Measurements from ENCODE around the gene IQGAP3.

DNA sequence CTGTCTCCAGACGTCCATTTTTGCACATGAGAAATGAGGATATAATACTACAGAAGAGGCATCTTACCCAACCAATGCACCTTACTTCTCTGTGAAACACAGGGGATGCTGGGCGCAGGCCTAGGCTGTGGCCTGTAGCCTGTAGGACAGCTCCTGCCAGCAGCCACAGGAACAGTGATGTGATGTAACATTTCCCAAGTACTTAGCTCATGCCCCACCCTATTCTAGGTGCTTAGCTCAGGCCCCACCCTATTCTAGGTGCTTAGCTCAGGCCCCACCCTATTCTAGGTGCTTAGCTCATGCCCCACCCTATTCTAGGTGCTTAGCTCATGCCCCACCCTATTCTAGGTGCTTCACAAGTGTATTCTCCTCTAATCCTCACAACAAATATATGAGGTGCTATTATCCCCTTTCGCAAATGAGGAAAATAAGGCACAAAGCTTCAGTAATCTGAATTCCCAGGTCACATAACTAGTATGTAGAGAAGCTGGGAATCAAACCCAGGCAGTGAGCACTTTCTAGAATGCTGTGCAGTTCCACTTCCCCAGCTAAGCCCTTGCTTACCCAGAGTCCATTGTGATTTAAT, 14.6 kb upstream of the IQGAP3 start:
- TF ChIP-seq, protein P1, sequence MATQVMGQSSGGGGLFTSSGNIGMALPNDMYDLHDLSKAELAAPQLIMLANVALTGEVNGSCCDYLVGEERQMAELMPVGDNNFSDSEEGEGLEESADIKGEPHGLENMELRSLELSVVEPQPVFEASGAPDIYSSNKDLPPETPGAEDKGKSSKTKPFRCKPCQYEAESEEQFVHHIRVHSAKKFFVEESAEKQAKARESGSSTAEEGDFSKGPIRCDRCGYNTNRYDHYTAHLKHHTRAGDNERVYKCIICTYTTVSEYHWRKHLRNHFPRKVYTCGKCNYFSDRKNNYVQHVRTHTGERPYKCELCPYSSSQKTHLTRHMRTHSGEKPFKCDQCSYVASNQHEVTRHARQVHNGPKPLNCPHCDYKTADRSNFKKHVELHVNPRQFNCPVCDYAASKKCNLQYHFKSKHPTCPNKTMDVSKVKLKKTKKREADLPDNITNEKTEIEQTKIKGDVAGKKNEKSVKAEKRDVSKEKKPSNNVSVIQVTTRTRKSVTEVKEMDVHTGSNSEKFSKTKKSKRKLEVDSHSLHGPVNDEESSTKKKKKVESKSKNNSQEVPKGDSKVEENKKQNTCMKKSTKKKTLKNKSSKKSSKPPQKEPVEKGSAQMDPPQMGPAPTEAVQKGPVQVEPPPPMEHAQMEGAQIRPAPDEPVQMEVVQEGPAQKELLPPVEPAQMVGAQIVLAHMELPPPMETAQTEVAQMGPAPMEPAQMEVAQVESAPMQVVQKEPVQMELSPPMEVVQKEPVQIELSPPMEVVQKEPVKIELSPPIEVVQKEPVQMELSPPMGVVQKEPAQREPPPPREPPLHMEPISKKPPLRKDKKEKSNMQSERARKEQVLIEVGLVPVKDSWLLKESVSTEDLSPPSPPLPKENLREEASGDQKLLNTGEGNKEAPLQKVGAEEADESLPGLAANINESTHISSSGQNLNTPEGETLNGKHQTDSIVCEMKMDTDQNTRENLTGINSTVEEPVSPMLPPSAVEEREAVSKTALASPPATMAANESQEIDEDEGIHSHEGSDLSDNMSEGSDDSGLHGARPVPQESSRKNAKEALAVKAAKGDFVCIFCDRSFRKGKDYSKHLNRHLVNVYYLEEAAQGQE (IDR thresholded peaks at IDR 0.05; ENCODE audit: borderline replicate concordance): no peak
- TF ChIP-seq EP300 (conservative IDR thresholded peaks at IDR 0.05; ENCODE audit: poor library complexity, severe bottlenecking): no peak
- TF ChIP-seq CTCF (IDR thresholded peaks at IDR 0.05; ENCODE audit: poor library complexity, severe bottlenecking): no peak
- TF ChIP-seq TAF1 (IDR thresholded peaks at IDR 0.05; ENCODE audit: low read depth): no peak
- no peak for TF ChIP-seq RAD21 (conservative IDR thresholded peaks at IDR 0.05)
- no peak for TF ChIP-seq POLR2AphosphoS5 (IDR thresholded peaks at IDR 0.05)
- no peak for TF ChIP-seq MXI1 (conservative IDR thresholded peaks at IDR 0.05; ENCODE audit: poor library complexity, severe bottlenecking)
- TF ChIP-seq SMC3 (conservative IDR thresholded peaks at IDR 0.05; ENCODE audit: poor library complexity): no peak
- no peak for TF ChIP-seq EZH2 (IDR thresholded peaks at IDR 0.05; ENCODE audit: borderline replicate concordance, insufficient read depth, low read length, poor library complexity, severe bottlenecking)
